ENCODE results near the gene TNIP3. TPM values are rescaled to one million over a fixed set of nuclear protein-coding genes. Genes with fewer than 3 reads are reported as not detected.

TNIP3 gene
- polyA plus RNA-seq, 12 donors, result 0.12 to 1.3 (median 0.22) TPM; not detected in 4

- DNase-seq, result no peak
Measured at GRCh38 chr4:121088867-121089266, 75.3 kb downstream of the TNIP3 start.

Other genes starting within 250 kb of the TNIP3 start
- gene PRDM5, start 241.6 kb downstream of the TNIP3 start, polyA plus RNA-seq (ENCODE audit: insufficient read length in 12 of 12), result 10 to 100 TPM in 10 of 12 donors, 1 to 10 TPM in 1, not detected in 1; 8.8 to 14.7 (median 12.2) TPM
- gene NDNF, start 91.8 kb downstream of the TNIP3 start, polyA plus RNA-seq (ENCODE audit: insufficient read length in 12 of 12), result 10 to 100 TPM in 5 of 12 donors, 1 to 10 TPM in 5, not detected in 2; 2.3 to 30.0 (median 9.4) TPM
- 1 to 10 TPM in 7 of 12 donors, under 1 TPM in 3, not detected in 2; 0.48 to 2.3 (median 1.3) TPM for gene QRFPR, start 216.7 kb upstream of the TNIP3 start, polyA plus RNA-seq (ENCODE audit: insufficient read length in 12 of 12)